NT2/D1 (cell line): ENCODE data around the gene HSF2BP.
"Not testable (repeated sequence)": the region's sequence is repeated elsewhere in the genome, so short reads cannot be mapped to it uniquely, and the experiment has no call there.

Experiments used
- YY1 ChIP-seq: IDR thresholded peaks from 2 replicates; pipeline ENCODE4 v1.6.1; 2011; ENCODE audit not compliant: insufficient read length, insufficient read depth
- ZNF274 ChIP-seq: IDR thresholded peaks from 2 replicates; pipeline ENCODE4 v1.6.1; 2011; ENCODE audit warnings: mild to moderate bottlenecking, low read depth, low read length

- TF ChIP-seq ZNF274, YY1: not testable (repeated sequence)
Measured at GRCh38 chr21:43511209-43511608, 148.1 kb downstream of the HSF2BP start.
